Uterus (tissue), 2 donors: Measurements from ENCODE around the gene ATXN7L1.

Experiments
- POLR2A ChIP-seq, 2 donors: fragments of 450-650 bp; IDR thresholded peaks; one replicate each; pipeline ENCODE4 v1.6.1; 2016; ENCODE audit warnings: antibody characterized with exemption in 2 of 2, mild to moderate bottlenecking in 1 of 2, moderate library complexity in 1 of 2
- TF ChIP-seq, protein P1 (sequence below), 4 experiments: fragments of 200-600 bp in 2 of 4; fragments of 450-650 bp in 2 of 4; sonication (generic) in 2 of 4; IDR thresholded peaks; one replicate each; pipeline ENCODE4 v1.5.1; 2016 to 2019; ENCODE audit warnings: antibody characterized with exemption in 4 of 4, mild to moderate bottlenecking in 2 of 4, moderate library complexity in 1 of 4

DNA sequence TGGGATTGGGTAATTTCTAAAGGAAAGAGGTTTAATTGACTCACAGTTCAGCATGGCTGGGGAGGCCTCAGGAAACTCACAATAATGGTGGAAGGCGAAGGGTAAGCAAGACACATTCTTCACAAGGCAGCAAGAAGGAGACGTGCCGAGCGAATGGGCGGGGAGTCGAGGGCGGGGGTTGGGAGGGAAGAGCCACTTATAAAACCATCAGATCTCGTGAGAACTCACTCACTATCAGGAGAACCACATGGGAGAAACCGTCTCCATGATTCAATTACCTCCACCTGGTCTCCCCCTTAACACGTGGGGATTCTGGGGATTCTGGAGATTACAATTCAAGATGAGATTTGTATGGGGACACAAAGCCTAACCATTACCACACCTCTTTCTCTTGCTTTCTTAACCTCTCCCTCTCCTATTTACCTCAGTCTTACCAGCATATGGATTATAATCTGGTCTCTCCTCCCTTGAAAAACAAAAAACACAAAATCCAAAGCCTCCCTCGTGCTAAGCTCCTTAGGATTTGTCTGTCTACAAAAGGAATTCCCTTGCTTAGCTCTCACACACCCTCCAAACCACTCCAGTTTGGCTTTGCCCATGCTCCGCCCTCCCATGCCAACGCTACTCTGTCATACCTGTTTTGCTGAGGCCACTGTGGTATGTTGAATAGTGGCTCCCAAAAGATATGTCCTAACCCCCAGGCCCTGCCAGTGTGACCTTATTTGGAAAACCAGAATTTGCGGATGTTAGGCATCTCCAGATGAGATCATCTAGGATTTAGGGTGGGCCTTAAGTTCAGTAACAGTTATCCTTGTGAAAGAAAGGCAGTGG is 275.5 kb downstream of the ATXN7L1 start:
- TF ChIP-seq, protein P1, sequence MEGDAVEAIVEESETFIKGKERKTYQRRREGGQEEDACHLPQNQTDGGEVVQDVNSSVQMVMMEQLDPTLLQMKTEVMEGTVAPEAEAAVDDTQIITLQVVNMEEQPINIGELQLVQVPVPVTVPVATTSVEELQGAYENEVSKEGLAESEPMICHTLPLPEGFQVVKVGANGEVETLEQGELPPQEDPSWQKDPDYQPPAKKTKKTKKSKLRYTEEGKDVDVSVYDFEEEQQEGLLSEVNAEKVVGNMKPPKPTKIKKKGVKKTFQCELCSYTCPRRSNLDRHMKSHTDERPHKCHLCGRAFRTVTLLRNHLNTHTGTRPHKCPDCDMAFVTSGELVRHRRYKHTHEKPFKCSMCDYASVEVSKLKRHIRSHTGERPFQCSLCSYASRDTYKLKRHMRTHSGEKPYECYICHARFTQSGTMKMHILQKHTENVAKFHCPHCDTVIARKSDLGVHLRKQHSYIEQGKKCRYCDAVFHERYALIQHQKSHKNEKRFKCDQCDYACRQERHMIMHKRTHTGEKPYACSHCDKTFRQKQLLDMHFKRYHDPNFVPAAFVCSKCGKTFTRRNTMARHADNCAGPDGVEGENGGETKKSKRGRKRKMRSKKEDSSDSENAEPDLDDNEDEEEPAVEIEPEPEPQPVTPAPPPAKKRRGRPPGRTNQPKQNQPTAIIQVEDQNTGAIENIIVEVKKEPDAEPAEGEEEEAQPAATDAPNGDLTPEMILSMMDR (IDR thresholded peaks at IDR 0.05): no peak
- TF ChIP-seq POLR2A (IDR thresholded peaks at IDR 0.05): no peak
